Kasumi-1 (cell line): ENCODE results near the gene FOXF2.
A peak's percentile ranks its signal among the peaks of the same experiment; 100 is the strongest.

ENCODE experiments used
- DNase-seq, 2 experiments: peaks; one replicate each; lab custom pipeline; 2025; lab: John Stamatoyannopoulos, UW

Gene FOXF2

GRCh38 chr6:1378065-1379016 lies 11.0 kb upstream of the FOXF2 start:
- no peak for DNase-seq

- DNase-seq = no peak
These were observed 10.2 kb upstream of the FOXF2 start for GRCh38 chr6:1379017-1379787.

- DNase-seq = no peak
These were observed 9.6 kb upstream of the FOXF2 start for GRCh38 chr6:1379788-1380147.

- DNase-seq = no peak
These were observed 8.6 kb upstream of the FOXF2 start for GRCh38 chr6:1380625-1381427.

GRCh38 chr6:1381481-1382330 lies 7.7 kb upstream of the FOXF2 start:
- peak; percentile 14 to 39 for DNase-seq

GRCh38 chr6:1382331-1382882 lies 7.0 kb upstream of the FOXF2 start:
- no peak for DNase-seq

- DNase-seq = no peak
These were observed 6.3 kb upstream of the FOXF2 start for GRCh38 chr6:1382883-1383728.

- no peak for DNase-seq
These were observed 5.4 kb upstream of the FOXF2 start for GRCh38 chr6:1383729-1384548.

- DNase-seq = no peak
These were observed 4.7 kb upstream of the FOXF2 start for GRCh38 chr6:1384549-1385128.

GRCh38 chr6:1385129-1386037 lies 4.0 kb upstream of the FOXF2 start:
- DNase-seq = no peak

GRCh38 chr6:1386038-1386709 lies 3.2 kb upstream of the FOXF2 start:
- no peak for DNase-seq

GRCh38 chr6:1387538-1387875 lies 1.9 kb upstream of the FOXF2 start:
- DNase-seq = no peak

GRCh38 chr6:1387876-1388629 lies 1.3 kb upstream of the FOXF2 start:
- no peak for DNase-seq

- DNase-seq = no peak
These were observed 577 bp upstream of the FOXF2 start for GRCh38 chr6:1388630-1389368.

- no peak for DNase-seq
These were observed 963 bp downstream of the FOXF2 start for GRCh38 chr6:1390133-1390945.
